Panc1 (cell line): Measurements from ENCODE around the gene ARHGEF25. TPM values are rescaled to one million over a fixed set of nuclear protein-coding genes. Genes with fewer than 3 reads are reported as not detected.
"Not testable (repeated sequence)": the region's sequence is repeated elsewhere in the genome, so short reads cannot be mapped to it uniquely, and the experiment has no call there.

Source experiments
- ATAC-seq: fragments of 200-7000 bp; cut with Tn5 transposase; 2 replicates; pipeline ENCODE4 v1.9.1; 2020; ENCODE audit warnings: mild to moderate bottlenecking, moderate library complexity
- BruUV-seq: library from RNA; stranded (reverse); fragments of 400-500 nt; replicated peaks from 2 replicates; lab custom pipeline; 2021; lab: Mats Ljungman, UMichigan
- CTCF ChIA-PET: fragments of 300-600 bp; sonication (Branson Sonifier 250); formaldehyde crosslinking; loops from one replicate; lab custom pipeline; 2022; ENCODE audit warnings: antibody characterized with exemption; lab: Charles Lee
- POLR2A ChIA-PET: fragments of 300-600 bp; sonication (Branson Sonifier 250); formaldehyde crosslinking; loops from one replicate; lab custom pipeline; 2022; ENCODE audit warnings: antibody characterized with exemption; lab: Charles Lee
- DNase-seq: peaks from one replicate; pipeline ENCODE4 v3.0.0-alpha.2; 2010; ENCODE audit warnings: low read depth, low spot score
- H3K27ac ChIP-seq: 2 replicates; pipeline ENCODE4 v1.5.1; 2011; ENCODE audit warnings: mild to moderate bottlenecking, low read length, inconsistent platforms
- H3K27me3 ChIP-seq: fragments of 200-500 bp; sonication (Bioruptor generic); 2 replicates; pipeline ENCODE4 v1.6.0; 2014; ENCODE audit warnings: low read length, inconsistent platforms; ENCODE audit not compliant: control insufficient read depth, insufficient read depth
- H3K36me3 ChIP-seq: fragments of 200-500 bp; sonication (Bioruptor generic); 2 replicates; pipeline ENCODE4 v1.5.1; 2014; ENCODE audit warnings: inconsistent platforms, mild to moderate bottlenecking, low read length, moderate library complexity; ENCODE audit not compliant: control insufficient read depth, insufficient read depth
- H3K4me1 ChIP-seq: 2 replicates; pipeline ENCODE4 v1.5.1; 2011; ENCODE audit warnings: inconsistent platforms, mild to moderate bottlenecking, low read length, moderate library complexity; ENCODE audit not compliant: control insufficient read depth, insufficient read depth
- H3K4me3 ChIP-seq, 2 experiments: 2 replicates each; pipeline ENCODE4 v1.5.1; 2011 to 2012; ENCODE audit warnings: low read depth in 2 of 2, low read length in 2 of 2, mild to moderate bottlenecking in 2 of 2, inconsistent platforms in 1 of 2, moderate library complexity in 1 of 2
- H3K9me3 ChIP-seq: fragments of 200-500 bp; sonication (Bioruptor generic); 2 replicates; pipeline ENCODE4 v1.5.1; 2014; ENCODE audit warnings: low read depth, mild to moderate bottlenecking, inconsistent platforms, low read length, moderate library complexity; ENCODE audit not compliant: control insufficient read depth, insufficient read depth
- POLR2AphosphoS5 ChIP-seq: IDR thresholded peaks from 2 replicates; pipeline ENCODE4 v1.6.1; 2012; ENCODE audit warnings: mild to moderate bottlenecking, low read depth, low read length, moderate library complexity
- SIN3A ChIP-seq: IDR thresholded peaks from 2 replicates; pipeline ENCODE4 v1.6.1; 2012; ENCODE audit warnings: low read depth, mild to moderate bottlenecking, low read length, moderate library complexity, borderline replicate concordance; ENCODE audit not compliant: insufficient read depth
- TCF7L2 ChIP-seq: IDR thresholded peaks from 2 replicates; pipeline ENCODE4 v1.6.1; 2011; ENCODE audit warnings: mild to moderate bottlenecking, low read depth, low read length, inconsistent platforms
- in situ Hi-C: cut with HindIII; loops from 2 replicates; pipeline ENCODE4 v1.10.0; 2016; ENCODE audit warnings: low sequenced_read_pairs, low pct_unique_long_range_greater_than_20kb
- intact Hi-C: fragments of 100-400 bp; cut with micrococcal nuclease; formaldehyde crosslinking; loops from one replicate; pipeline ENCODE4 v1.10.0; 2022; ENCODE audit not compliant: unreplicated experiment
- total RNA-seq: library from RNA; stranded (reverse); gene quantifications from one replicate; pipeline ENCODE4 v1.2.1, GENCODE V29; 2021; ENCODE audit not compliant: unreplicated experiment
- TF ChIP-seq, protein P1 (sequence below): fragments of 450-650 bp; IDR thresholded peaks from 2 replicates; pipeline ENCODE4 v1.5.1; 2017; ENCODE audit warnings: mild to moderate bottlenecking
- TF ChIP-seq, protein P2 (sequence below), 2 experiments: IDR thresholded peaks; 2 replicates each; pipeline ENCODE4 v1.6.1; 2011 to 2012; ENCODE audit warnings: low read depth in 2 of 2, control low read depth in 1 of 2, low read length in 1 of 2, mild to moderate bottlenecking in 1 of 2, moderate library complexity in 1 of 2; ENCODE audit not compliant: insufficient read depth in 1 of 2

The ARHGEF25 gene
- total RNA-seq, 1 experiment from 2014 or later = 10.5 TPM

GRCh38 chr12:57646659-57647049 is 35.4 kb downstream of the ARHGEF25 start:
- H3K27me3 ChIP-seq, DNase-seq, H3K9me3 ChIP-seq, ATAC-seq, POLR2A ChIA-PET, in situ Hi-C loops, H3K27ac ChIP-seq, H3K4me3 ChIP-seq, intact Hi-C loops, BruUV-seq, H3K36me3 ChIP-seq, H3K4me1 ChIP-seq: not testable (repeated sequence)
- CTCF ChIA-PET = interaction anchor here (0.9 kb wide), 1 partner anchor 65 kb away, joined by 5 read pairs; no protein-coding TSS in a partner anchor

DNA sequence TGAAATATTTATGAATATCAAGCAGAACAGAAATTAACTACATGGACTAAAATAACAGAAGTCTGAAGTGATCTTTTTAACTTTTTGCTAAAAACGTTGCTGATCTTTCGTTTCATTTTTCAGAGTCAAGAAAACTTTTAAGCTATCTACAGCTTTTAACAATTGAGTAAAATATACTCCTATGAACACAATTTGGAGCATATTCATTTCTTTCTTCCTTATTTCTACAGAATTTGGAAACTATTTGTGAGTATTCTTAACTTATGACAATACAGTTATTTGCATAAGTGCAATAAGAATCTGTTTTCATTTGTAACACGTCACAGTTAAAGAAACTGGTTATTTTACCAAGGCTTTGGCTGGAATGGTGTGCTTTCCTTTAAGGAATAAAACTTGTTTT is 42.8 kb downstream of the ARHGEF25 start:
- ChIA-PET CTCF (no interaction called here), POLR2A (no interaction called here)
- TF ChIP-seq POLR2AphosphoS5 (no peak), TCF7L2 (no peak), SIN3A (no peak)
- TF ChIP-seq, protein P1, sequence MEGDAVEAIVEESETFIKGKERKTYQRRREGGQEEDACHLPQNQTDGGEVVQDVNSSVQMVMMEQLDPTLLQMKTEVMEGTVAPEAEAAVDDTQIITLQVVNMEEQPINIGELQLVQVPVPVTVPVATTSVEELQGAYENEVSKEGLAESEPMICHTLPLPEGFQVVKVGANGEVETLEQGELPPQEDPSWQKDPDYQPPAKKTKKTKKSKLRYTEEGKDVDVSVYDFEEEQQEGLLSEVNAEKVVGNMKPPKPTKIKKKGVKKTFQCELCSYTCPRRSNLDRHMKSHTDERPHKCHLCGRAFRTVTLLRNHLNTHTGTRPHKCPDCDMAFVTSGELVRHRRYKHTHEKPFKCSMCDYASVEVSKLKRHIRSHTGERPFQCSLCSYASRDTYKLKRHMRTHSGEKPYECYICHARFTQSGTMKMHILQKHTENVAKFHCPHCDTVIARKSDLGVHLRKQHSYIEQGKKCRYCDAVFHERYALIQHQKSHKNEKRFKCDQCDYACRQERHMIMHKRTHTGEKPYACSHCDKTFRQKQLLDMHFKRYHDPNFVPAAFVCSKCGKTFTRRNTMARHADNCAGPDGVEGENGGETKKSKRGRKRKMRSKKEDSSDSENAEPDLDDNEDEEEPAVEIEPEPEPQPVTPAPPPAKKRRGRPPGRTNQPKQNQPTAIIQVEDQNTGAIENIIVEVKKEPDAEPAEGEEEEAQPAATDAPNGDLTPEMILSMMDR = no peak
- TF ChIP-seq, protein P2, sequence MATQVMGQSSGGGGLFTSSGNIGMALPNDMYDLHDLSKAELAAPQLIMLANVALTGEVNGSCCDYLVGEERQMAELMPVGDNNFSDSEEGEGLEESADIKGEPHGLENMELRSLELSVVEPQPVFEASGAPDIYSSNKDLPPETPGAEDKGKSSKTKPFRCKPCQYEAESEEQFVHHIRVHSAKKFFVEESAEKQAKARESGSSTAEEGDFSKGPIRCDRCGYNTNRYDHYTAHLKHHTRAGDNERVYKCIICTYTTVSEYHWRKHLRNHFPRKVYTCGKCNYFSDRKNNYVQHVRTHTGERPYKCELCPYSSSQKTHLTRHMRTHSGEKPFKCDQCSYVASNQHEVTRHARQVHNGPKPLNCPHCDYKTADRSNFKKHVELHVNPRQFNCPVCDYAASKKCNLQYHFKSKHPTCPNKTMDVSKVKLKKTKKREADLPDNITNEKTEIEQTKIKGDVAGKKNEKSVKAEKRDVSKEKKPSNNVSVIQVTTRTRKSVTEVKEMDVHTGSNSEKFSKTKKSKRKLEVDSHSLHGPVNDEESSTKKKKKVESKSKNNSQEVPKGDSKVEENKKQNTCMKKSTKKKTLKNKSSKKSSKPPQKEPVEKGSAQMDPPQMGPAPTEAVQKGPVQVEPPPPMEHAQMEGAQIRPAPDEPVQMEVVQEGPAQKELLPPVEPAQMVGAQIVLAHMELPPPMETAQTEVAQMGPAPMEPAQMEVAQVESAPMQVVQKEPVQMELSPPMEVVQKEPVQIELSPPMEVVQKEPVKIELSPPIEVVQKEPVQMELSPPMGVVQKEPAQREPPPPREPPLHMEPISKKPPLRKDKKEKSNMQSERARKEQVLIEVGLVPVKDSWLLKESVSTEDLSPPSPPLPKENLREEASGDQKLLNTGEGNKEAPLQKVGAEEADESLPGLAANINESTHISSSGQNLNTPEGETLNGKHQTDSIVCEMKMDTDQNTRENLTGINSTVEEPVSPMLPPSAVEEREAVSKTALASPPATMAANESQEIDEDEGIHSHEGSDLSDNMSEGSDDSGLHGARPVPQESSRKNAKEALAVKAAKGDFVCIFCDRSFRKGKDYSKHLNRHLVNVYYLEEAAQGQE (IDR thresholded peaks at IDR 0.05; ENCODE audit: insufficient read depth in 1 of 2, low read depth in 2 of 2, low read length in 1 of 2) = no peak
- no peaks in the 10 kb centered on the region for H3K9me3 ChIP-seq
- intact Hi-C loops (no loop called here), in situ Hi-C loops (no loop called here)
- H3K27me3 ChIP-seq = no peaks in the 10 kb centered on the region
- no peak overlapping the region for H3K27ac ChIP-seq
- DNase-seq = no peak
- H3K36me3 ChIP-seq = no peaks in the 10 kb centered on the region
- no peak overlapping the region for H3K4me3 ChIP-seq
- ATAC-seq = no peak
- BruUV-seq = no TSS peak
- H3K4me1 ChIP-seq = no peaks in the 10 kb centered on the region

DNA sequence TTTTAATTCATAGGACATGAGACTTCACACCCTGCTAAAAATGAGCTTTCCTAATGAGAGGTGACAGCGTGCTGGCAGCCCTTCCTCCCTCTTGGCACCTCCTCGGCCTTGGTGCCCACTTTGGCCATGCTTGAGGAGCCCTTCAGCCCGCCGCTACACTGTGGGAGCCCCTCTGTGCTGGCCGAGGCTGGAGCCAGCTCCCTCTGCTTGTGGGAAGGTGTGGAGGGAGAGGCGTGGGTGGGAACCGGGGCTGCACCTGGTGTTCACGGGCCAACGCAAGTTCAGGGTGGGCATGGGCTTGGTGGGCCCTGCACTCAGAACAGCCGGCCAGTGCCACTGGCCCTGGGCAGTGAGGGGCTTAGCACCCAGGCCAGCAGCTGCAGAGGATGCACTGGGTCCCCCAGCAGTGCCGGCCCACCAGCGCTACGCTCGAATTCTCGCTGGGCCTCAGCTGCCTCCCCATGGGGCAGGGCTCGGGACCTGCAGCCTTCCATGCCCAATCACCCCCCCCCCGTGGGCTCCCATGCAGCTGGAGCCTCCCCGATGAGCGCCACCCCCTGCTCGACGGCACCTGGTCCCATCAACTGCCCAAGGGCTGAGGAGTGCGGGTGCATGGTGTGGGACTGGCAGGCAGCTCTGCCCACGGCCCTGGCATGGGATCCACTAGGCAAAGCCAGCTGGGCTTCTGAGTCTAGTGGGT is 44.5 kb downstream of the ARHGEF25 start:
- H3K27ac ChIP-seq = no peak overlapping the region
- ChIA-PET POLR2A (no interaction called here), CTCF (no interaction called here)
- TF ChIP-seq TCF7L2 (no peak), SIN3A (no peak)
- TF ChIP-seq, protein P2 (IDR thresholded peaks at IDR 0.05; ENCODE audit: insufficient read depth in 1 of 2, low read depth in 2 of 2, low read length in 1 of 2) = no peak
- BruUV-seq = no TSS peak
- DNase-seq (no peak), ATAC-seq (no peak)
- H3K4me1 ChIP-seq = no peaks in the 10 kb centered on the region
- H3K36me3 ChIP-seq = no peaks in the 10 kb centered on the region
- intact Hi-C loops = no loop called here
- in situ Hi-C loops = no loop called here
- no peaks in the 10 kb centered on the region for H3K27me3 ChIP-seq
- no peak overlapping the region for H3K4me3 ChIP-seq
- H3K9me3 ChIP-seq = no peaks in the 10 kb centered on the region

DNA sequence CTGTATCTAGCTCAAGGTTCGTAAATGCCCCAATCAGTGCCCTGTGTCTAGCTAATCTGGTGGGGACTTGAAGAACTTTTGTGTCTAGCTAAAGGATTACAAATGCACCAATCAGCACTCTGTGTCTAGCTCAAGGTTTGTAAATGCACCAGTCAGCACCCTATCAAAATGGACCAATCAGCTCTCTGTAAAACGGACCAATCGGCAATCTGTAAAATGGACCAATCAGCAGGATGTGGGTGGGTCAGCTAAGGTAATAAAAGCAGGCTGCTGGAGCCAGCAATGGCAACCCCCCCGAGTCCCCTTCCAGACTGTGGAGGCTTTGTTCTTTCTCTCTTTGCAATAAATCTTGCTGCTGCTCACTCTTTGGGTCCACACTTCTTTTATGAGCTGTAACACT is 45.2 kb downstream of the ARHGEF25 start:
- CTCF ChIA-PET = interaction anchor here (0.6 kb wide), 1 partner anchor 639 kb away, joined by 7 read pairs; no protein-coding TSS in a partner anchor
- BruUV-seq, in situ Hi-C loops: not testable (repeated sequence)

More for the DNA sequence above, 45.2 kb downstream of the ARHGEF25 start:
- H3K4me3 ChIP-seq, ATAC-seq, H3K9me3 ChIP-seq, POLR2A ChIA-PET, H3K4me1 ChIP-seq, H3K27me3 ChIP-seq, H3K27ac ChIP-seq, DNase-seq, H3K36me3 ChIP-seq, intact Hi-C loops: not testable (repeated sequence)
